Measurements from ENCODE around the gene SLC8A3. TPM values are rescaled to one million over a fixed set of nuclear protein-coding genes. Genes with fewer than 3 reads are reported as not detected.

Gene SLC8A3
- total RNA-seq, 1 experiment from 2014 or later: not detected

DNA sequence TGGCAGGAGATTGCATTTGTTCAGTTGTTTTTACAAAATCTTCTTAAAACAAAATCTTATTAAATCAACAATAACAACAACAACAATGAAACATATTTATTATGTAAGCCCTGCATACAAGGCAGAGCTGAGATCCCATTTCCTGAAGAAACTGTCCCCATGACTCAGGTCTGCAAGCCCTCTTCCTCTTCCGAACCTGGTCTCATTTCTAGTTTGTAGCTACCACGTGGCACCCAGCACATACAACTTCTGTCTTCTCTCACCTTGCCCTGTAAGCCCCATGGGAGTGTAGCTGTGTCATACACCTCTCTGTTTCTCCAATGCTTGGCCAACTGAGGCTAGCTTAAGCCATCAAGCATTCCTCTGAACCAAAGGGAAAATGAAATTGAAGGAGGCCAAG is 106.4 kb downstream of the SLC8A3 start:
- no peak overlapping the region for H3K27ac ChIP-seq (ENCODE audit: low read length)
- TF ChIP-seq, protein P1, sequence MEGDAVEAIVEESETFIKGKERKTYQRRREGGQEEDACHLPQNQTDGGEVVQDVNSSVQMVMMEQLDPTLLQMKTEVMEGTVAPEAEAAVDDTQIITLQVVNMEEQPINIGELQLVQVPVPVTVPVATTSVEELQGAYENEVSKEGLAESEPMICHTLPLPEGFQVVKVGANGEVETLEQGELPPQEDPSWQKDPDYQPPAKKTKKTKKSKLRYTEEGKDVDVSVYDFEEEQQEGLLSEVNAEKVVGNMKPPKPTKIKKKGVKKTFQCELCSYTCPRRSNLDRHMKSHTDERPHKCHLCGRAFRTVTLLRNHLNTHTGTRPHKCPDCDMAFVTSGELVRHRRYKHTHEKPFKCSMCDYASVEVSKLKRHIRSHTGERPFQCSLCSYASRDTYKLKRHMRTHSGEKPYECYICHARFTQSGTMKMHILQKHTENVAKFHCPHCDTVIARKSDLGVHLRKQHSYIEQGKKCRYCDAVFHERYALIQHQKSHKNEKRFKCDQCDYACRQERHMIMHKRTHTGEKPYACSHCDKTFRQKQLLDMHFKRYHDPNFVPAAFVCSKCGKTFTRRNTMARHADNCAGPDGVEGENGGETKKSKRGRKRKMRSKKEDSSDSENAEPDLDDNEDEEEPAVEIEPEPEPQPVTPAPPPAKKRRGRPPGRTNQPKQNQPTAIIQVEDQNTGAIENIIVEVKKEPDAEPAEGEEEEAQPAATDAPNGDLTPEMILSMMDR (IDR thresholded peaks at IDR 0.05): no peak
- TF ChIP-seq, protein P2, sequence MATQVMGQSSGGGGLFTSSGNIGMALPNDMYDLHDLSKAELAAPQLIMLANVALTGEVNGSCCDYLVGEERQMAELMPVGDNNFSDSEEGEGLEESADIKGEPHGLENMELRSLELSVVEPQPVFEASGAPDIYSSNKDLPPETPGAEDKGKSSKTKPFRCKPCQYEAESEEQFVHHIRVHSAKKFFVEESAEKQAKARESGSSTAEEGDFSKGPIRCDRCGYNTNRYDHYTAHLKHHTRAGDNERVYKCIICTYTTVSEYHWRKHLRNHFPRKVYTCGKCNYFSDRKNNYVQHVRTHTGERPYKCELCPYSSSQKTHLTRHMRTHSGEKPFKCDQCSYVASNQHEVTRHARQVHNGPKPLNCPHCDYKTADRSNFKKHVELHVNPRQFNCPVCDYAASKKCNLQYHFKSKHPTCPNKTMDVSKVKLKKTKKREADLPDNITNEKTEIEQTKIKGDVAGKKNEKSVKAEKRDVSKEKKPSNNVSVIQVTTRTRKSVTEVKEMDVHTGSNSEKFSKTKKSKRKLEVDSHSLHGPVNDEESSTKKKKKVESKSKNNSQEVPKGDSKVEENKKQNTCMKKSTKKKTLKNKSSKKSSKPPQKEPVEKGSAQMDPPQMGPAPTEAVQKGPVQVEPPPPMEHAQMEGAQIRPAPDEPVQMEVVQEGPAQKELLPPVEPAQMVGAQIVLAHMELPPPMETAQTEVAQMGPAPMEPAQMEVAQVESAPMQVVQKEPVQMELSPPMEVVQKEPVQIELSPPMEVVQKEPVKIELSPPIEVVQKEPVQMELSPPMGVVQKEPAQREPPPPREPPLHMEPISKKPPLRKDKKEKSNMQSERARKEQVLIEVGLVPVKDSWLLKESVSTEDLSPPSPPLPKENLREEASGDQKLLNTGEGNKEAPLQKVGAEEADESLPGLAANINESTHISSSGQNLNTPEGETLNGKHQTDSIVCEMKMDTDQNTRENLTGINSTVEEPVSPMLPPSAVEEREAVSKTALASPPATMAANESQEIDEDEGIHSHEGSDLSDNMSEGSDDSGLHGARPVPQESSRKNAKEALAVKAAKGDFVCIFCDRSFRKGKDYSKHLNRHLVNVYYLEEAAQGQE (IDR thresholded peaks at IDR 0.05; ENCODE audit: insufficient read depth in 1 of 2, low read depth in 2 of 2, low read length in 1 of 2): no peak
- TF ChIP-seq SIN3A (IDR thresholded peaks at IDR 0.05; ENCODE audit: borderline replicate concordance, insufficient read depth, low read depth, low read length): no peak
- TF ChIP-seq TCF7L2 (IDR thresholded peaks at IDR 0.05; ENCODE audit: low read depth, low read length): no peak
- no peak for TF ChIP-seq POLR2AphosphoS5 (IDR thresholded peaks at IDR 0.05; ENCODE audit: low read depth, low read length)
- H3K36me3 ChIP-seq (ENCODE audit: control insufficient read depth, insufficient read depth, low read length): no peaks in the 10 kb centered on the region
- H3K4me3 ChIP-seq (ENCODE audit: low read depth in 2 of 2, low read length in 2 of 2): no peak overlapping the region
- no TSS peak for BruUV-seq (replicated peaks)
- H3K27me3 ChIP-seq (ENCODE audit: control insufficient read depth, insufficient read depth, low read length): peaks cover 6% of the 10 kb centered on the region; the same call in 1 of the 2 replicates
- no peaks in the 10 kb centered on the region for H3K9me3 ChIP-seq (ENCODE audit: control insufficient read depth, insufficient read depth, low read depth, low read length)
- H3K4me1 ChIP-seq (ENCODE audit: control insufficient read depth, insufficient read depth, low read length): no peaks in the 10 kb centered on the region
- DNase-seq (ENCODE audit: low read depth, low spot score) (no peak), ATAC-seq (no peak)
- in situ Hi-C loops (cut with HindIII; ENCODE audit: low pct_unique_long_range_greater_than_20kb, low sequenced_read_pairs): no loop called here
- ChIA-PET CTCF (no interaction called here), POLR2A (no interaction called here)
- intact Hi-C loops (cut with micrococcal nuclease; ENCODE audit: unreplicated experiment): no loop called here

DNA sequence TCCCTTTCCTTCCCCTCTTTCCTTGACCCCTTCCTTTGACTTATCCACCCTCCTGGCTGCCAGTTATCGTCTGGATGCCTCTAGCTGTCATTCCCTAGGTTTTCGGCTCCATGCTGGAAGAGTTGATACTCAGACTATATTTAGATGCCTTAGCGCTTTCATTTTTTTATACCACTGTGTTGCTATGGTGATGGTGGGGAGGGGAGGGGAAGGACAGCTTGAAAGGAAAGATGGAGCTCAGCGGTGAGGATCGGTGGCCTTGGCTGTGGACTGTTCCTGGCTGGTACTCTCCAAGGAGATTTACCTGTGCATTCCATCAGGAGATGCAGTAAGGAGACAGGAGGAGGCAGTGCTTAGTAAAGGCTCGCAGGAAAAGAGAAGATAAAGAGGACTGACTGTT is 108.7 kb downstream of the SLC8A3 start:
- in situ Hi-C loops (cut with HindIII; ENCODE audit: low pct_unique_long_range_greater_than_20kb, low sequenced_read_pairs) (no loop called here), intact Hi-C loops (cut with micrococcal nuclease; ENCODE audit: unreplicated experiment) (no loop called here)
- ATAC-seq (no peak), DNase-seq (ENCODE audit: low read depth, low spot score) (no peak)
- BruUV-seq (replicated peaks): no TSS peak
- Histone ChIP-seq H3K27me3 (ENCODE audit: control insufficient read depth, insufficient read depth, low read length) (peaks cover 8% of the 10 kb centered on the region; the same call in 1 of the 2 replicates), H3K27ac (ENCODE audit: low read length) (no peak overlapping the region), H3K4me1 (ENCODE audit: control insufficient read depth, insufficient read depth, low read length) (no peaks in the 10 kb centered on the region), H3K4me3 (ENCODE audit: low read depth in 2 of 2, low read length in 2 of 2) (no peak overlapping the region), H3K36me3 (ENCODE audit: control insufficient read depth, insufficient read depth, low read length) (no peaks in the 10 kb centered on the region), H3K9me3 (ENCODE audit: control insufficient read depth, insufficient read depth, low read depth, low read length) (no peaks in the 10 kb centered on the region)
- TF ChIP-seq, protein P2 (IDR thresholded peaks at IDR 0.05; ENCODE audit: insufficient read depth in 1 of 2, low read depth in 2 of 2, low read length in 1 of 2): no peak
- TF ChIP-seq, protein P1 (IDR thresholded peaks at IDR 0.05): no peak
- TF ChIP-seq TCF7L2 (IDR thresholded peaks at IDR 0.05; ENCODE audit: low read depth, low read length): no peak
- ChIA-PET CTCF (no interaction called here), POLR2A (no interaction called here)
